GM10248 (cell line): ENCODE data around the gene ZNF385C.
A peak's percentile ranks its signal among the peaks of the same experiment; 100 is the strongest.

Experiments
- CTCF ChIA-PET: fragments of 300-600 bp; sonication (Branson Sonifier 250); formaldehyde crosslinking; extraction: SDS; loops from one replicate; lab custom pipeline; 2021; ENCODE audit warnings: antibody characterized with exemption; lab: Yijun Ruan, JAX
- POLR2A ChIA-PET: fragments of 350-650 bp; sonication (Branson Sonifier 250); formaldehyde crosslinking; extraction: SDS; loops from one replicate; lab custom pipeline; 2020; ENCODE audit warnings: antibody characterized with exemption; lab: Yijun Ruan, JAX
- DNase-seq: peaks from one replicate; pipeline ENCODE4 v3.0.0; 2012; ENCODE audit errors: extremely low spot score
- CTCF ChIP-seq: IDR thresholded peaks from 2 replicates; pipeline ENCODE4 v1.5.1; 2012; ENCODE audit warnings: mild to moderate bottlenecking, low read depth; ENCODE audit errors: extremely low read depth, missing control alignments, control extremely low read depth

The ZNF385C gene

GRCh38 chr17:42109086-42109485 lies 10.8 kb upstream of the ZNF385C start:
- TF ChIP-seq CTCF, result no peak
- ChIA-PET CTCF (interaction anchor here (0.8 to 5.9 kb wide), 6 partner anchors 8 to 86 kb away, joined by 3 to 43 read pairs (median 18); partner anchors contain the start of gene ZNF385C), POLR2A (interaction anchor here (0.6 to 0.7 kb wide), 2 partner anchors 9 to 12 kb away, joined by 3 to 6 read pairs; partner anchors contain the start of gene KAT2A)
- no peak for DNase-seq

DNA sequence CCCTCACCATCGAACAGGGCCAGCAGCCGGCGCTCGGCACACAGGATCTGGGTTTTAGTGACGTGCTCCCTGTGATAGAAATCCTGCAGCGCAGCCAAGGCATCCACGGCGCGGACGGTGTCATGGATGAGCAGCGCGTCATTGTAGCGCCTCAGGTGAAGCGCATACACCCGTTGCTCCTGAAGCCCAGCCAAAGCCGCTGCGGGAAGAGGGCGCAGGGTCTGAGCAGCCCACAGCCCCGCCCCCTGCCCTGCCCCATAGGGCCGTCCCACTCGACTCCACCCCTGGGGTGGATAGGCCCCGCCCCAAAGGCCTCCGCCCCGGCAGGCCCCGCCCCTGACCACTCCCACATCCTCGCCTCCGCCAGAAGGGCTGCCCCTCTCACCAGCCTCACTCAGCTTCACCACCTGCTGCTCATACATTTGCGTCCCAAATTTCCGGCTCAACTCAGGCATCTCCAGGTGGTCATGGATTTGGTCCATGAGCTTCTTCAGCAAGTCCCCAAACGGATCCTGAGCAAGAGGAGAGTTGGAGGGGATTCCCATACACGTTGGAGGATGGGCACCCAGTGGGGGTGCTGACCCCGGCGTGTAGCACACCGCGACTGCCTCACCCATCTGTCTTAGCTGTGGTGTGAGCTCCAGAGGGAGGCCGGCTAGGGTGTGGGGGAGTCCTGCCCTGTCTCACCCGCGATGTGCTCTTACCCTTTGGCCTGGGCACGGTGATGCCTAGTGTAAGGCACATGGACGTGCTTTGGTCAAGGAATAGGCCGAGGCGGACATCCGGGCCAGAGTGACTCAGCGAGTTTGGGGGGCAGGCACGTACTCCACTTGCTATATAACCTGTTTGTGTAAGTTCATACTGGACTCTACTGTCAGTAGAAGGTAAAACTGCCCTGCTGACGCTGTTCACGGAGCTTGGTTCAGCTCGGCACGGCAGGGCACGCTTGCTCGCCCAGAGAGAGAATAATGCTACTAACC lies 9.6 kb upstream of the ZNF385C start:
- DNase-seq, result peak; percentile 98
- no peak for TF ChIP-seq CTCF
- POLR2A ChIA-PET, result interaction anchor here (0.7 kb wide), 1 partner anchor 10 kb away, joined by 3 read pairs; no protein-coding TSS in a partner anchor
- CTCF ChIA-PET, result interaction anchor here (0.8 to 5.9 kb wide), 5 partner anchors 9 to 83 kb away, joined by 3 to 35 read pairs (median 7); partner anchors contain the start of gene ZNF385C

- no peak for DNase-seq
- ChIA-PET POLR2A (no interaction called here), CTCF (interaction anchor here (1.3 to 5.9 kb wide), 4 partner anchors 11 to 82 kb away, joined by 4 to 35 read pairs (median 8); no protein-coding TSS in a partner anchor)
- no peak for TF ChIP-seq CTCF
Observed at GRCh38 chr17:42107124-42107523, 8.9 kb upstream of the ZNF385C start.

GRCh38 chr17:42106009-42106408 lies 7.7 kb upstream of the ZNF385C start:
- TF ChIP-seq CTCF, result no peak
- POLR2A ChIA-PET, result no interaction called here
- CTCF ChIA-PET, result interaction anchor here (0.6 to 5.9 kb wide), 4 partner anchors 12 to 143 kb away, joined by 3 to 35 read pairs (median 3); partner anchors contain the start of gene DNAJC7
- no peak for DNase-seq

DNA sequence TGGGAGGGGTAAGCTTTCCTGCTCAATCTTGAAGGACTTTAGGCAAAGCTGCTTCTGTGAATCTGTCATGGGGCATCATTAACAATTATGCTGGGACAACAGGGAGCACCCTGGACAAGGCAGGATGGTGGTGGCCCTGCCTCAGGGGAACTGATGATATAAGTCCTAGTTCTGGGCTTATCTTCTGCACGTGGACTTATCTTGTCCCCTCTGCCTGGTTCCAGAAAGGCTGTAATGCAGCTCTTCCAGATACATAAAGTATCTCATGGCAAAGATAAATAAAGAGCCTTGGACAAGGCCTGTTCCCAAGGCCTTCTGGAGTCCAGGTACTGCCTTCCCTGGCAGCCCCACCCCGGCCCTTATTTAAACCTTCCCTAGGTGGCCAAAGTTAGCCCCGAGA lies 6.0 kb upstream of the ZNF385C start:
- POLR2A ChIA-PET, result no interaction called here
- CTCF ChIA-PET, result interaction anchor here (0.7 to 7.0 kb wide), 5 partner anchors 9 to 85 kb away, joined by 3 to 62 read pairs (median 3); partner anchors contain the start of gene NKIRAS2
- no peak for DNase-seq
- no peak for TF ChIP-seq CTCF

DNA sequence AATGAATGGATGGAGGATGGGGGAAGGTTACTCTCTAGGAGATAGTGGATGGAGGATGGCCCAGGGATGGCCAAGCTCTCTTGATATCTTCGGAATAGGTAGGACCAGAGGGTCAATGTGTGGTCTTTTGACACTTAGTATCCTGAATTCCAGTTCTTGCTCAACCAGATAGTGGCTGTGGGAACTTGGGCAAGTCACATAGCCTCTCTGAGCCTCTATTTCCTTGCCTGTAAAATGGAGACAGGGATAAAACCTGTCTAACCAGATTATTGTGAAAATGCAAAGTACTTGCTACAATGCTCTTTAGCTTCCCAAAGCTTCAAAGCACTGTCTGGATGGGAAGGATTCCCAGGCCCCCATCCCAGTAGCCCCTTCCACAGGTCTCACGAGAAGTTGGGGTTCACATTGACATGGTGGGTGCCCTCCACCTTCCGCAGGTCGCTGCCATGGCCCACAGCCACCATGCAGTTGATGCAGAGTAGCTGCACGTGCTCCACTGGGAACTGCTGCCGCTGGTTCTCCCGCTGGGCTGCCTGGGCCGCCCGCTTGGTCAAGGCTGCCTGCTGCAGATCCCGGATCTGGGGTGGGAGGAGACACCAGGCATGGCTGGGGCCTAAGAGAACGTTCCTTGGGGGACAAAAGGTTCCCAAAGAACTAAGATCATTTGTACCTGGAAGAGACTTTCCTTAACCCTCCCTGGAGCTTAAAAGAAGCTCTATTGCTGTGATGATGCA lies 5.1 kb upstream of the ZNF385C start:
- ChIA-PET POLR2A (no interaction called here), CTCF (interaction anchor here (0.7 to 7.0 kb wide), 9 partner anchors 8 to 84 kb away, joined by 3 to 62 read pairs (median 3); partner anchors contain the start of gene NKIRAS2)
- TF ChIP-seq CTCF, result no peak
- DNase-seq, result no peak
